Esophagus squamous epithelium (tissue), 5 donors: ENCODE results near the gene SUCLG2. TPM values are rescaled to one million over a fixed set of nuclear protein-coding genes. Genes with fewer than 3 reads are reported as not detected.

ENCODE experiments used
- DNase-seq: peaks from one replicate; lab custom pipeline; 2025; lab: John Stamatoyannopoulos, UW
- H3K27ac ChIP-seq, 4 donors: fragments of 200-600 bp; sonication (generic); one replicate each; pipeline ENCODE4 v1.5.1; 2016 to 2019; ENCODE audit warnings: mild to moderate bottlenecking in 1 of 4
- H3K27me3 ChIP-seq, 4 donors: fragments of 200-600 bp; sonication (generic); 1 replicate in 3 of 4; 2 replicates in 1 of 4; pipeline versions ENCODE4 v1.5.1 to v1.6.0; 2017 to 2021; ENCODE audit warnings: antibody characterized with exemption in 1 of 4
- H3K36me3 ChIP-seq, 3 donors: fragments of 200-600 bp; sonication (generic); one replicate each; pipeline ENCODE4 v1.5.1; 2016 to 2019
- H3K4me1 ChIP-seq, 3 donors: fragments of 200-600 bp; sonication (generic); one replicate each; pipeline ENCODE4 v1.5.1; 2017 to 2019
- H3K4me3 ChIP-seq, 4 donors: fragments of 200-600 bp; sonication (generic); 1 replicate in 3 of 4; 2 replicates in 1 of 4; pipeline ENCODE4 v1.5.1; 2016 to 2019; ENCODE audit warnings: mild to moderate bottlenecking in 2 of 4, moderate library complexity in 1 of 4
- H3K9me3 ChIP-seq, 3 donors: fragments of 200-600 bp; sonication (generic); one replicate each; pipeline ENCODE4 v1.5.1; 2016 to 2019
- CTCF ChIP-seq, 6 experiments: fragments of 450-650 bp in 4 of 6; fragments of 200-600 bp in 2 of 6; sonication (generic) in 2 of 6; IDR thresholded peaks; one replicate each; pipeline ENCODE4 v1.5.1; 2016 to 2019; ENCODE audit warnings: antibody characterized with exemption in 6 of 6, mild to moderate bottlenecking in 4 of 6, moderate library complexity in 4 of 6
- POLR2A ChIP-seq, 4 donors: fragments of 450-650 bp; IDR thresholded peaks; one replicate each; pipeline ENCODE4 v1.6.1; 2017; ENCODE audit warnings: antibody characterized with exemption in 4 of 4, mild to moderate bottlenecking in 4 of 4, moderate library complexity in 3 of 4
- WGBS, 2 donors: methylation state at CpG; one replicate each; pipeline ENCODE4 v1.1.5; 2018; 5-methylcytosine and 5-hydroxymethylcytosine counted together
- intact Hi-C: fragments of 100-400 bp; cut with DNase I; formaldehyde crosslinking; loops from one replicate; pipeline ENCODE4 v1.15.0; 2022
- total RNA-seq, 4 donors: library from RNA; depleted of rRNA; stranded (reverse); fragments of >200 nt; gene quantifications; one replicate each; pipeline ENCODE4 v1.1.0, GENCODE V29; 2016
- donor health status: DM: yes; HTN: yes; CAD: no.

The SUCLG2 gene
- total RNA-seq, 4 donors from 2014 or later, result 29.4 to 55.4 (median 38.8) TPM

GRCh38 chr3:67608034-67608433 lies 46.4 kb downstream of the SUCLG2 start:
- H3K4me1 ChIP-seq, result no peaks in the 10 kb centered on the region
- no peak overlapping the region for H3K4me3 ChIP-seq
- no peak overlapping the region for H3K27ac ChIP-seq
- H3K36me3 ChIP-seq, result peaks cover 0 to 69% (median 17%) of the 10 kb centered on the region in 3 donors
- WGBS, 2 donors, result 88 to 100% methylated on average over 2 of the region's 2 CpGs
- H3K9me3 ChIP-seq, result no peaks in the 10 kb centered on the region
- intact Hi-C loops, result no loop called here
- TF ChIP-seq CTCF (IDR thresholded peaks at IDR 0.05) (no peak), POLR2A (IDR thresholded peaks at IDR 0.05) (no peak)
- no peaks in the 10 kb centered on the region for H3K27me3 ChIP-seq
- no peak for DNase-seq

- H3K4me1 ChIP-seq, result peaks cover 0 to 6% (median 0%) of the 10 kb centered on the region in 3 donors
- intact Hi-C loops, result no loop called here
- H3K27ac ChIP-seq, result no peak overlapping the region
- no peaks in the 10 kb centered on the region for H3K9me3 ChIP-seq
- no peaks in the 10 kb centered on the region for H3K27me3 ChIP-seq
- no peak for DNase-seq
- no peak overlapping the region for H3K4me3 ChIP-seq
- WGBS, 2 donors, result 13 to 54% methylated on average over 1 of the region's 1 CpG
- H3K36me3 ChIP-seq, result peaks cover 0 to 64% (median 13%) of the 10 kb centered on the region in 3 donors
- TF ChIP-seq POLR2A (IDR thresholded peaks at IDR 0.05), result no peak
- TF ChIP-seq CTCF (IDR thresholded peaks at IDR 0.05), result no peak
Measured at GRCh38 chr3:67605377-67605776, 49.0 kb downstream of the SUCLG2 start.

GRCh38 chr3:67602816-67603215 lies 51.6 kb downstream of the SUCLG2 start:
- Histone ChIP-seq H3K27me3 (no peaks in the 10 kb centered on the region), H3K4me3 (no peak overlapping the region), H3K36me3 (peaks cover 0 to 56% (median under 1%) of the 10 kb centered on the region in 3 donors), H3K9me3 (no peaks in the 10 kb centered on the region), H3K27ac (no peak overlapping the region), H3K4me1 (peaks cover 0 to 6% (median 0%) of the 10 kb centered on the region in 3 donors)
- TF ChIP-seq CTCF (IDR thresholded peaks at IDR 0.05) (no peak), POLR2A (IDR thresholded peaks at IDR 0.05) (no peak)
- intact Hi-C loops, result no loop called here
- DNase-seq, result no peak
- WGBS, 2 donors, result 75 to 89% methylated on average over 2 of the region's 2 CpGs

GRCh38 chr3:67601919-67602608 lies 52.3 kb downstream of the SUCLG2 start:
- H3K36me3 ChIP-seq, result peaks cover 0 to 53% (median 0%) of the 10 kb centered on the region in 3 donors
- DNase-seq, result no peak
- no peak overlapping the region for H3K4me3 ChIP-seq
- H3K9me3 ChIP-seq, result no peaks in the 10 kb centered on the region
- H3K4me1 ChIP-seq, result peaks cover 0 to 6% (median 0%) of the 10 kb centered on the region in 3 donors
- H3K27ac ChIP-seq, result no peak overlapping the region
- TF ChIP-seq CTCF (IDR thresholded peaks at IDR 0.05) (no peak), POLR2A (IDR thresholded peaks at IDR 0.05) (no peak)
- no peaks in the 10 kb centered on the region for H3K27me3 ChIP-seq
- intact Hi-C loops, result no loop called here
- WGBS, 2 donors, result 79 to 96% methylated on average over 5 of the region's 5 CpGs

GRCh38 chr3:67601385-67601784 lies 53.0 kb downstream of the SUCLG2 start:
- peaks cover 0 to 53% (median 0%) of the 10 kb centered on the region in 3 donors for H3K36me3 ChIP-seq
- no peak overlapping the region for H3K4me3 ChIP-seq
- no peaks in the 10 kb centered on the region for H3K9me3 ChIP-seq
- 65 to 71% methylated on average over 5 of the region's 5 CpGs for WGBS, 2 donors
- H3K27me3 ChIP-seq, result no peaks in the 10 kb centered on the region
- no peak overlapping the region for H3K27ac ChIP-seq
- peaks cover 0 to 6% (median 0%) of the 10 kb centered on the region in 3 donors for H3K4me1 ChIP-seq
- TF ChIP-seq POLR2A (IDR thresholded peaks at IDR 0.05) (no peak), CTCF (IDR thresholded peaks at IDR 0.05) (no peak)
- intact Hi-C loops, result no loop called here
- DNase-seq, result no peak
